ENCODE data around the gene UPF3A.

DNA sequence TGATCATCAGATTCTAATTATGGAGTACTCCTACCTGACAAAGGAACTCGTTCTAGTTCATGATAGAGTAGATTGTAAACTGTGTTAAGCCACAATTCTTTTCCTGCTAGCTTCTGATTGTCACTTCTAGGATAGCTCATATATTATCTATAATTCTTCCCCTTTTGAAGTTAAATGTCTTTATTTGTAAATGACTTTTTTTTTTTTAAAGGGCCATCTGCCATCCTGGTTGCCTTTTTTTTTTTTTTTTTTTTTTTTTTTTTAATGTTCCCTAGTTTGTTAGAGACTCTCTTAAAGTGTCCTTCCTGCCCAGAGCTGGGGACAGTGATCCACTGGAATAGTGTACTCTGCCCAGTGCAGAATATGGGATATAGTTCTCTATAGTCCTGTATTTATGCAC lies 37.2 kb downstream of the UPF3A start:
- TF ChIP-seq POLR2A (IDR thresholded peaks at IDR 0.05; ENCODE audit: low read length): no peak
- no peak for TF ChIP-seq GATA1 (IDR thresholded peaks at IDR 0.05; ENCODE audit: low read depth, low read length)
